Stimulated activated CD8-positive, alpha-beta memory T cell treated with anti-CD3 and anti-CD28 coated beads, Interleukin-15, amount 100 ng/mL, for 24 hours (primary cell): ENCODE data around the gene CLEC4C.
"Not testable (repeated sequence)": the region's sequence is repeated elsewhere in the genome, so short reads cannot be mapped to it uniquely, and the experiment has no call there.

Experiments used
- DNase-seq: peaks from one replicate; pipeline ENCODE4 v3.0.0-alpha.2; 2020; ENCODE audit warnings: low read depth

Gene CLEC4C, protein sequence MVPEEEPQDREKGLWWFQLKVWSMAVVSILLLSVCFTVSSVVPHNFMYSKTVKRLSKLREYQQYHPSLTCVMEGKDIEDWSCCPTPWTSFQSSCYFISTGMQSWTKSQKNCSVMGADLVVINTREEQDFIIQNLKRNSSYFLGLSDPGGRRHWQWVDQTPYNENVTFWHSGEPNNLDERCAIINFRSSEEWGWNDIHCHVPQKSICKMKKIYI

DNA sequence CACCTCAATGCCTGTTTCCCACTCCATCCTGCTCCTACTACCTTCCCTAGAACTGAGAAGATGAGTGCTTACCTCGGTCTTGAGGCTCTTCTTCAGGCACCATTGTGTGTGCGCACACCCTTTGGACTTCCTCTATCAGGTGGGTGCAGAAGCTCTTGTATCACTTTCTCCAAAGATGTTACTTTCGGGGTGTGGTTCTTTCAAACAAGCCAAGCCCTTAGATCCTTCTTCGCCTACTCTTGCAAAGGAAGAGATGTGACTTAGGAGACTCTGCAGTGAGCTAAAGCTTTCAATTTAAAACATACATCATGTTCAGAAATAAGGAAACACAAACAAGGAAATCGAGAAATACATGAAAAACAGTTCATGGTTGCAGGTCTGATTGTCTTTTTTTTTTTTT is at the start of gene CLEC4C:
CLEC4C (minus strand) TSS at position 130 of the 400 bp plus-strand sequence; CDS start at position 103, 27 bp downstream.
- DNase-seq, result no peak

DNA sequence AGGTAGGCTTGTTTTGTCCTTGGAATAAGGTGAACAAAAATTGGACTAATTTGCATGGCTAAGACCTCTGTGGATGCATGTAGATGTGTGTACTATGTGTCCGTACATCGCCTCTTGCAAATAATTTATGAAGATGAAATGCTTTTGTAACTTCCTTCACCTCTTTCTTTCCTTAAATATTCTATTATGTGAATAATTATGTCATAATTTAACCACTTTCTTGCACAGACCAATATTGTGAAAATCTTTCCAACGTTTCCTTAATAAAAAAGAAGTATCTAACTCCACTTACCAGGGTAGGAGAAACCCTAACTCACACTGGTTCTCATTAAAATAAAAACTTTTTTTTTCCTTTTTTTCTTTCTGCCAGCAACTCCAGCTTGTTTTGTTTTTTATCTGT is 46.0 kb upstream of the CLEC4C start:
- DNase-seq, result no peak

DNA sequence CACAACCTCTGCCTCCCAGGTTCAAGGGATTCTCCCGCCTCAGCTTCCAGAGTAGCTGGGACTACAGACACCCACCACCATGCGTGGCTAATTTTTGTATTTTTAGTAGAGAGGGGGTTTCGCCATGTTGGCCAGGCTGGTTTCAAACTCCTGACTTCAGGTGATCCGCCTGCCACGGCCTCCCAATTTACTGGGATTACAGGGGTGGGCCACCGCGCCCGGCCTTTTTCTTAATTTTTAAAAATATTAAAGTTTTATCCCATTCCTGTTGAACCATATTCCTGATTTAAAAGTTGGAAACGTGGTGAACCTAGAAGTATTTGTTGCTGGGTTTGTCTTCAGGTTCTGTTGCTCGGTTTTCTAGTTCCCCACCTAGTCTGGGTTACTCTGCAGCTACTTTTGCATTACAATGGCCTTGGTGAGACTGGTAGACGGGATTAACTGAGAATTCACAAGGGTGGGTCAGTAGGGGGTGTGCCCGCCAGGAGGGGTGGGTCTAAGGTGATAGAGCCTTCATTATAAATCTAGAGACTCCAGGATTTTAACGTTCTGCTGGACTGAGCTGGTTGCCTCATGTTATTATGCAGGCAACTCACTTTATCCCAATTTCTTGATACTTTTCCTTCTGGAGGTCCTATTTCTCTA is 41.8 kb upstream of the CLEC4C start, which contains the start of gene NANOG:
NANOG (plus strand) TSS at position 519 of the 645 bp plus-strand sequence. CDS start 213 bp downstream, outside the sequence.
- DNase-seq, result not testable (repeated sequence)

DNA sequence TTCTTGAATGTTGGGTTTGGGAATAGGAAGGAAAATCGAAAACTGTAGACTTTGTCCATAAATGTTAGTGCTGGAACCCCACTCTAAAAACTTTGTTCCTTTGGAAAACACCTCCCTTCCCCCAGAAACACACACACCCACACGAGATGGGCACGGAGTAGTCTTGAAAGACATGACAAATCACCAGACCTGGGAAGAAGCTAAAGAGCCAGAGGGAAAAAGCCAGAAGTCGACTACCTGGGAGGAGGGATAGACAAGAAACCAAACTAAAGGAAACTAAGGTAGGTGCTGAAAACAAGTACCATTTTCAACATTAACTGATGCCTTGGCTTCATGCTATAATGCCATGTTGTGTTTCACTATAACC is 41.1 kb upstream of the CLEC4C start:
- no peak for DNase-seq

DNA sequence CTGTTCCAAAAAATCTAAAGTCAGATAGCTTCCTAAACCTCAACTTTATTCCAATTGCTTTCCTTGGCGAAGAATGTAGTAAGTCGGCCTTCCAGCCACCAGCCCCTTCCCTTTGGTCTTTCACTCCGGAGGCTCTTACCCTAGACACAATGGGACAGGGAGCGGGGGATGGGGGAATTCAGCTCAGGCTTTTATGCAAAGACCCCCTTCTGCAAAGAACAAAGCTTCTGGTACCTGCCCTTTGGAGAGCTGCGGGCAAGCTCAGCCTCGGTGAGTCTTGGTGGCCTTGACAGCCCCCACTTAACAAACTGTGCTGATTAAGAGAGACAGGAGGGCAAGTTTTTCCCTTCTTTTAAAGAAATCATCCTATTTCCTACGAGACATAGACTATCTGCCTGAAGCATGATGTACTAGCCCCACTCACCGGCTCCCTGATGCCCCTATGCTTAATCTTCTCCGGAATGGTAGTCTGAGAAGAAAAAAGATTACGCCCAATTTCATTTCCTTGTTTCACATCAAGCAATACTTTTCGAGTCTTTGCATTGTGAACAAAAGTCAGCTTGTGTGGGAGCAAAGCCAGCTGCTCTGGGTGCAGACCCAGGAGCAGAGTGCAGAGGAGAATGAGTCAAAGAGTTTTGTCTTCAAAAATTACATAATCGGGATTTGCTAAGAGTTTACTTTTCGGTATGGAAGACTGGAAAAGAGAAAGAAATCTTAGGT is 40.6 kb upstream of the CLEC4C start:
- DNase-seq, result no peak

DNA sequence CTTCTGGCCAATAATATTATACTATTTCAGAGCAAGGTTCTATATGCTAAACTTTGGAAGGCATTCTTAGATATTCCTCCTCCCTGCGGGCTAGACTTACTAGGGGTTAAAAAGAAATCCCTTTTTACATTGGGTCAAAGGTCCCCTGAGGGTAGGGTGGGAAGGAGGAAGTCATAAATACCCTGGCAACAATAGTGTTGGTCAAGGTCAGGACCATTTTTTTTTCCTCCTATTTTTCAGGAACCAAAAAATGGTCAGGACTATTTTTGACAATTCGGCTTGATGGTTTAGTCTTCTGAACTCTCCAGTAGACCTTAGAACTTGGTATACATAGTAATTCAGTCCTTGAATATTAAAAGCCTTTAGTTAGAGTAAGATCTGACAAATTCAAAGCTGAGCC is 37.5 kb upstream of the CLEC4C start:
- no peak for DNase-seq

DNA sequence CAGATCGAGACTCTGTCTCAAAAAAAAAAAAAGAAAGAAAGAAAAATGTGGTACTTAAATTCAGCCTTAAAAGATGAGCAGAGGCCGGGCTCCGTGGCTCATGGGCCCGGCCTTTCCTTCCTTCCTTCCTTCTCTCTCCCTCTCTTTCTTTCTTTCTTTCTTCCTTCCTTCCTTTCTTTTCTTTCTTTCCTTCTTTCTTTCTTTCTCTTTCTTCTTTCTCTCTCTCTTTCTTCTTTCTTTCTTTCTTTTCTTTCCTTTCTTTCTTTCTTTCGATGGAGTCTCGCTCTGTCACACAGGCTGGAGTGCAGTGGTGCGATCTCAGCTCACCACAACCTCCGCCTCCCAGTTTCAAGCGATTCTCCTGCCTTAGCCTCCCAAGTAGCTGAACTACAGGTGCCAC is 36.3 kb upstream of the CLEC4C start:
- DNase-seq, result not testable (repeated sequence)

DNA sequence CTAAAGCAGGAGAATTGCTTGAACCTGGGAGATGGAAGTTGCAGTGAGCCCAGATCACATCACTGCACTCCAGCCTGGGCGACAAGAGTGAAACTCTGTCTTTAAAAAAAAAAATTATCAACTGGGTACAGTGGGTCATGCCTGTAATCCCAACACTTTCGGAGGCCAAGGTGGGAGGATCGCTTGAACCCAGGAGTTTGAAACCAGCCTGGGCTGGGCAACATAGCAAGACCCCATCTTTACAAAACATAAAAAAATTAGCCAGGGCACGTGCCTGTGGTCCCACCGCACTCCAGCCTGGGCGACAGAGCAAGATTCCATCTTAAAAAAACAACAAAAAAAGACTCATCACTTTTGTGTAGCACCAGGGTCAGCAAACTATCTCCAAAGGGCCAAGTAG is 34.9 kb upstream of the CLEC4C start:
- DNase-seq, result no peak

DNA sequence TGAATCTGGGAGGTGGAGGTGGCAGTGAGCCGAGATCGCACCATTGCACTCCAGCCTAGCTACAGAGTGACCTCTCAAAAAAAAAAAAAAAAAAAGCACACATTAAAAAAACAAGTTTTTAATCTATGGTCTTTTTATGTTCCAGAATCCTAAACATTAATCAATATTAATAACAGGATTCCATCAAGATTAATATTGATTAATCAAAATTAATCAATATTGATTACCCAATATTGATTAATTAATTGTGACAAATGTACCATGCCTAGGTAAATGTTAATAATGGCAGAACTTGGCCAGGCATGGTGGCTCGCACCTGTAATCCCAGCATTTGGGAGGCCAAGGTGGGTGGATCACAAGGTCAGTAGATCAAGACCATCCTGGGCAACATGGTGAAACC is 34.1 kb upstream of the CLEC4C start:
- DNase-seq, result no peak

DNA sequence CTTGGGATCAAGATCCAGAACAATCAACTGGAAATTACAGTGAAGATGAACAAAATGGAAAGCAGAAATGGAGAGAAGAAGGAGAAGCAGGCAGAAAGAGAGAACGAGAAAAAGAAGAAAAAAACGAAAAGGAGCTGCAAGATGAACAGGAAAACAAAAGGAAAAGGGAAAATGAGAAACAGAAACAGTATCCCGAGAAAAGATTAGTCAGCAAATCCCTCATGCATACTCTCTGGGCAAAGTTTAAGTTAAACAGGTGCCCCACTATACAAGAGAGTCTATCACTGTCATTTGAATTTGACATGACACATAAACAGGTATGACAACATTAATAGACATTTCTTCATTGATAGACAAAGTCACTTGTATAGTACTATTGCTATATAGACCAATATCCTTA is 22.8 kb upstream of the CLEC4C start:
- DNase-seq, result no peak

DNA sequence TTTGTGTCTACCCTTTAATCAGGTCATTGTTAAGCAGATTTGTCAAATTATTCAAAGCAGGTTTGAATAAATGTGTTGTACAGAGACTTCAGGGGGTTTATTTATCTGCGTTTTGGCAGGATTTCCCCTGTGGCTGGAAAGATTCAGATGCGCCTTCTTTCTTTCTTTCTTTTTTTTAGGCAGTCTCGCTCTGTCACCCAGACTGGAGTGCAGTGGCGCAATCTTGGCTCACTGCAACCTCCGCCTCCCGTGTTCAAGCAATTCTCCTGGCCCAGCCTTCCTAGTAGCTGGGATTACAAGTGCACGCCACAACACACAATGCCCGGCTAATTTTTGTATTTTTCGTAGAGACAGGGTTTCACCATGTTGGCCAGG is 11.6 kb upstream of the CLEC4C start:
- no peak for DNase-seq

DNA sequence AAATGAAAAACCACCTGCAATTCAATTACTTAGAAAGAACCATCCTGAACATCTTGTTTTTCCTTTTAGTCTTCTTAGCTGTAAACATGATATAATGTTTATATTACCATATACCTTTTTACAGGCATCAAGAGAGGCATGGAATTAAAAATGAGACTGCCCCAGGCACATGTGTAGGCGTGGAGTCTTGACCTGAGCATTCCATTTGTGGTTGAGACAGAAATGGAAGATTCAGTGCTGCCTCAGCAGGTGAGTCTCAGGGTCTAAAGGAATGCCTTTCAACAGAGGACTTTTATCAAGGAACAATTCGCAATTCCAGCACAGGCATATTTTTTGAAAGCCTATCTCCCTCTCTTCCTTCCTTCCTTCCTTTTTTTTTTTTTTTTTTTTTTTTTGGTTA is 9.8 kb upstream of the CLEC4C start:
- DNase-seq, result no peak

DNA sequence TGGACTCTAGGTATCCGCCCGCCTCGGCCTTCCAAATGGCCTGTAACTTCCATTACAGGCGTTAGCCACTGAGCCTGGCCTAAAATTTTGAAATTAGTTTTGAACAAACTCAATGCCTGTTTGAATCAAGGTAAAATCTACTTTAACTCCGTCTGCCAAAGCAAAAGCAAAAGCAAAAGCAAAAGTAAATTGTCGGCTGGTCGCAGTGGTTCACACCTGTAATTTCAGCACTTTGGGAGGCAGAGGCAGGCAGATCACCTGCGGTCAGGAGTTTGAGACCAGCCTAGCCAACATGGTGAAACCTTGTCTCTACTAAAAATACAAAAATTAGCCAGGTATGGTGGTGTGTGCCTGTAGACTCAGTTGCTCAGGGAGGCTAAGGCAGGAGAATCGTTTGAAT is 8.5 kb upstream of the CLEC4C start:
- DNase-seq, result not testable (repeated sequence)

DNA sequence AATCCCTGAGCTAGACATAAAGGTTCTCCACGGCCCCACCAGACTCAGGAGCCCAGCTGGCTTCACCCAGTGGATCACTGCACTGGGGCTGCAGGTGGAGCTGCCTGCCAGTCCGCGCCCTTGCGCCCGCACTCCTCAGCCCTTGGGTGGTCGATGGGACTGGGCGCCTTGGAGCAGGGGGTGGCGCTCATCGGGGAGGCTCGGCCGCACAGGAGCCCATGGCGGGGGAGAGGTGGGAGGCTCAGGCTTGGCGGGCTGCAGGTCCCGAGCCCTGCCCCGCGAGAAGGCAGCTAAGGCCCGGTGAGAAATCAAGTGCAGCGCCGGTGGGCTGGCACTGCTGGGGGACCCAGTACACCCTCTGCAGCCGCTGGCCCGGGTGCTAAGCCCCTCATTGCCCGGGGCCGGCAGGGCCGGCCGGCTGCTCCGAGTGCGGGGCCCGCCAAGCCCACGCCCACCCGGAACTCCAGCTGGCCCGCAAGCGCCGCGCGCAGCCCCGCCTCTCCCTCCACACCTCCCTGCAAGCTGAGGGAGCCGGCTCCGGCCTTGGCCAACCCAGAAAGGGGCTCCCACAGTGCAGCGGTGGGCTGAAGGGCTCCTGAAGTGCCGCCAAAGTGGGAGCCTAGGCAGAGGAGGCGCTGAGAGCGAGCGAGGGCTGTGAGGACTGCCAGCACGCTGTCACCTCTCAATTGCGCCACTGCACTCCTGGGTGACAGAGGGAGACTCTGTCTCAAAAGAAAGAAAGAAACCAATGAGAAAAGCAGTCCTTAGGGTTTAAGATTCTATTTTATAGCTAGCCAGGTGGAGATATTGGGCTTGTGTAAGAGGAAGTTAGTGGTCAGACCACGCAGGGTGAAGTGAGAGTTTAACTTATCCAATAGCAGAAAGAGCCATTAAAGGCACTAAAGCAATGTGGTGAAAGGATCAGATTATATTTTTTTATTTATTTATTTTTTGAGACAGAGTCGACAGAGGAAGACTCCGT is 5.1 kb upstream of the CLEC4C start:
- not testable (repeated sequence) for DNase-seq

DNA sequence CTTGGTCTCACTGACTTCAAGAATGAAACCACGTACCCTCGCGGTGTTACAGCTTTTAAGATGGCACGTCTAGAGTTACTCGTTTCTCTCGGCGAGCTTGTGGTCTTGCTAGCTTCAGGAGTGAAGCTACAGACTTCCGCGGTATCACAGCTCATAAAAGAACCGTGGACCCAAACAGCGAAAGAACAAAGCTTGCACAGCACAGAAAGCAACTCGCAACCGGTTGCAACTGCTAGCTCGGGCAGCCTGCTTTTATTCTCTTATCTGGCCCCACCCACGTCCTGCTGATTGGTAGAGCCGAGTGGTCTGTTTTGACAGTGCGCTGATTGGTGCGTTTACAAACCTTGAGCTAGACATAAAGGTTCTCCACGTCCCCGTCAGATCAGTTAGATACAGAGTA is 4.2 kb upstream of the CLEC4C start:
- no peak for DNase-seq

DNA sequence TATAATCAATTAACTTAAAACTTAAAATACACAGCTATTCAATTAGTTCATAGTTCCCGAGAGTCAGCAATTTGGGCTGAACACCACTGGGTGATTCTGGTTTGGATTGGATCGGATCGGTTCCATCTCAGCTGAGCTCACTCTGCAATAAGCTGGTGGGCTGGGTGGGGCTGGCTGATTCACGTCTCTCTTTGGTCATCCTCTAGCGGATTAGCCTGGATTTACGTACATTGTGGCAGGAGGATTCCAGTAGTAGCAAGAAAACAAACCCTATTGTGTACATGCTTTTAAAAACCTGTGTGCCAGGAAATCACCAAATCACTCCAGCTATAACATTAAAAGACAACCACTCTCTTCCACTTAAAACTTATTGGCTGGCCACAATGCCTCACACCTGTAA is 3.2 kb upstream of the CLEC4C start:
- no peak for DNase-seq

DNA sequence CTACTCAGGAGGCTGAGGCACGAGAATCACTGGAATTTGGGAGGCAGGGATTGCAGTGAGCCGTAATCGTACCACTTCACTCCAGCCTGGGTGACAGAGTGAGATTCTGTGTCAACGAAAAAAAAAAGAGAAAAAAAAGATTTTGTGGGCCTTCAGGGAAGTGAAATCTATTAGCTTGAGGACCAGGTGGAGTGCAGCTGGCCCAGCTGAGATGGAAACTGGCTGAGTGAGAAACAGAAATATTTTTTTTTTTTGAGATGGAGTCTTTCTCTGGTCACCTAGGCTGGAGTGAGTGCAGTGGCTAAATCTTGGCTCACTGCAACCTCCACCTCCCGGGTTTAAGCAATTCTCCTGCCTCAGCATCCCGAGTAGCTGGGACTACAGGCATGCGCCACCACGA is 2.3 kb upstream of the CLEC4C start:
- no peak for DNase-seq

DNA sequence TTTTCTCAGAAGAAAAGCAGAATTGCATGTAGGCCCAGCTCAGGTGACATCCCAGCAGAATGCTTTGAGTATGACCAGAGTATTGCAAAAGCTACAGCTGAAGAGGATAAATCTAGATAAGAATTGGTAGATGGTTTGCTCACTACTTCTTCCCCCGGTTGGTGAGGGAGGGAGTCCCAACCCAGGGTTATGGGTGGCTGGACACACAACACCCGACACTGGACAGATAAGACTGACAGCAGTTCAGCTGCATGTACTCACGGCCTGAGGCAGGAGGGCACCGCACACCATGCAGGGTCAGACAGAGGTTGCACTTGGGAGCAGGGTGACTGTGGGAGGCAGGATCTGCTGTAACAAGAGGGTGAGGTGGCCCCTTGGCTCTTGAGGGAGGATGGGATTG is 1.7 kb upstream of the CLEC4C start:
- no peak for DNase-seq

DNA sequence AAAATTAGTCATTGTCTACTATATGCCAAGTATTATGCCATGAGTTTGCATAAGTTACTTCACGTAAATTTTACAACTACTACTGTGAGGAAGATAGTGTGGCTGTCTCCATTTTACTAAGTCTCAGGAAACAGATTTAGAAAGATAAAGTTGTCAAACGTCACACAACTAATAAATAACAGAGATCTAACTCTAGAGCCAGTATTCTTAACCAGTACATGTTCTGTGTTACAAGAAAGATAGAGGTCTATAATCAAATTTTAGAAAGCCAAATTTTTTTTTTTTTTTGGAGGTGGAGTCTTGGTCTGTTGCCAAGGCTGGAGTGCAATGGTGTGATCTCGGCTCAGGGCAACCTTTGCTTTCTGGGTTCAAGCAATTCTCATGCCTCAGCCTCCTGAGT is 14.2 kb downstream of the CLEC4C start:
- DNase-seq, result no peak

DNA sequence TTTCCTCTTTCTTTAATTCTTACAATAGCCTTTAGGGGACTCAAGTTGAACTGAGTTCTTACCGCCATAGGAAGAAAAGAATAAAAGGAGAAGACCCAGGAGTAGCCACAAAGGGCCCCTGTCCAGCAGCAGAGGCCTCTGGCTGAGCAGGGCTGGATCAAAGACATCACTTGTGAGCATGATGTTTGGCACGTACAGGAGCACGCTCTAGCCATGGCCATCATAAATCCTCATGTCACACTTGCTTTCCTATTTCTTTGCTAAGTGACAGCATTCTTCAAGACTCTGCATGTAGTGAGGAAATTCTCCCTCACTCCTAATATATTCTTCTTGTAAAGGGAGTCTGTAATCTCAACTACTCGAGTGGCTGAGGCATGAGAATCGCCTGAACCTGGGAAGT is 15.7 kb downstream of the CLEC4C start:
- DNase-seq, result no peak

DNA sequence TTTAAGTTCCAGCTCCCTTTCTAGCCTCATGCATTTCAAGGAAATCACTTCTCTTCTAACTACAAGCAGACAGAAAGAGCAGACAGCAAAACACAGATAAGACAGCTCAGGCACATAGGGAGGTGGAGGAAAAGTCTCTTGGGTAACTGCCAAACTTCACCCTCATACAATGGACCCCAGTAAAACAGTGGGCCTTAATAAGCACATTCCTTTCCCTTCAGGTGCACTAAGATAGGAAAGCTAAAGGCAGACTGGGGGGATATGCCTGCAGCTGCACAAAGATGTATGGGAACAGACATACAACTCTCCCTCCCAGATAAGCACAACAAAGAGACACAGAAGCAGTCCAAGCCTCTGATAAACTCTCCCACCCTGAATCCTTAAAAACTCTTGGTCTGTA is 16.2 kb downstream of the CLEC4C start:
- DNase-seq, result not testable (repeated sequence)

DNA sequence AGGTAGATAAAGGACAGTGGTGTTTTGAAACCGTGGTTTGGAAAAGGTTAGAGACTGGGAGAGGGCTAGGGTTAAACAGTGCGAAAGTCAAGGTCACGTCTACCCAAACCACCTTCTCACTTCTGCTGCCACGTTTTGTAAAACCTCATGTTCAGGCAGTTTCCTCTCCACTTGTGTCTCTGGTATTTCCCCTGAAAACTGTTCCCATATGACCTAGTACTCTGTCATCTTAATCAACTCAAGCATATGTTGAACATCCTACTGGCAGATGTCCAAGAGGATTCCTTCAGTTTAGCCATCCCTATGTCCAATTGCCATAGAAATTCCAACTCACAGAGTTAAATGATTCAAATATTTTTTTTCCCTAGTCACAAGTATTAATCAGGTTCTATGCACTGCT is 17.4 kb downstream of the CLEC4C start:
- no peak for DNase-seq
